OCI-LY1 (cell line): Measurements from ENCODE around the gene MAD1L1.
A peak's percentile ranks its signal among the peaks of the same experiment; 100 is the strongest.

Experiments
- H2AFZ ChIP-seq: fragments of 200-600 bp; sonication (generic), shearing (Covaris generic); 2 replicates; pipeline ENCODE4 v1.6.0; 2014; ENCODE audit warnings: antibody characterized with exemption, mild to moderate bottlenecking, low read length
- H3F3A ChIP-seq: fragments of 200-600 bp; sonication (generic), shearing (Covaris generic); 2 replicates; pipeline ENCODE4 v1.6.0; 2014; ENCODE audit warnings: mild to moderate bottlenecking, antibody characterized with exemption, low read length, moderate library complexity; ENCODE audit not compliant: insufficient read depth
- H3K27ac ChIP-seq: fragments of 200-600 bp; sonication (generic); 2 replicates; pipeline ENCODE4 v1.5.1; 2014; ENCODE audit warnings: low read length, mixed run types, mild to moderate bottlenecking, low read depth; ENCODE audit not compliant: poor library complexity, severe bottlenecking
- H3K27me3 ChIP-seq: fragments of 200-600 bp; sonication (generic); 2 replicates; pipeline ENCODE4 v1.6.0; 2014; ENCODE audit warnings: antibody characterized with exemption, mild to moderate bottlenecking, low read length, moderate library complexity; ENCODE audit not compliant: insufficient read depth
- H3K36me3 ChIP-seq: fragments of 200-600 bp; sonication (generic); 2 replicates; pipeline ENCODE4 v1.6.1; 2014; ENCODE audit warnings: mild to moderate bottlenecking, antibody characterized with exemption, low read length, moderate library complexity, mixed read lengths; ENCODE audit not compliant: insufficient read depth
- H3K4me1 ChIP-seq: fragments of 200-600 bp; sonication (generic); 2 replicates; pipeline ENCODE4 v1.5.1; 2014; ENCODE audit warnings: mild to moderate bottlenecking, low read length, moderate library complexity; ENCODE audit not compliant: insufficient read depth, severe bottlenecking
- H3K4me2 ChIP-seq: fragments of 200-600 bp; sonication (generic), shearing (Covaris generic); 2 replicates; pipeline ENCODE4 v1.6.1; 2014; ENCODE audit warnings: low read length
- H3K4me3 ChIP-seq: fragments of 200-600 bp; sonication (generic); 2 replicates; pipeline ENCODE4 v1.5.1; 2014; ENCODE audit warnings: low read length, low read depth, mild to moderate bottlenecking, mixed read lengths; ENCODE audit not compliant: poor library complexity, severe bottlenecking
- H3K79me2 ChIP-seq: fragments of 200-600 bp; shearing (Covaris generic); 2 replicates; pipeline ENCODE4 v1.6.1; 2016; ENCODE audit warnings: mixed run types, low read length, mixed read lengths; ENCODE audit not compliant: insufficient read depth
- H3K9ac ChIP-seq: fragments of 200-600 bp; sonication (generic), shearing (Covaris generic); 2 replicates; pipeline ENCODE4 v1.6.1; 2014; ENCODE audit warnings: mild to moderate bottlenecking, low read length, mixed read lengths
- H3K9me2 ChIP-seq: fragments of 200-600 bp; sonication (generic), shearing (Covaris generic); 2 replicates; pipeline ENCODE4 v1.6.1; 2014; ENCODE audit warnings: low read depth, mild to moderate bottlenecking, low read length, mixed read lengths
- H3K9me3 ChIP-seq: fragments of 200-600 bp; shearing (Covaris generic); 2 replicates; pipeline ENCODE4 v1.6.1; 2014; ENCODE audit warnings: low read length, mixed read lengths
- H4K20me1 ChIP-seq: fragments of 200-600 bp; sonication (generic), shearing (Covaris generic); 2 replicates; pipeline ENCODE4 v1.6.0; 2016; ENCODE audit warnings: mild to moderate bottlenecking, low read length; ENCODE audit not compliant: insufficient read depth
- EZH2 ChIP-seq: fragments of 200-600 bp; sonication (generic), shearing (Covaris generic); IDR thresholded peaks from 2 replicates; pipeline ENCODE4 v1.8.0; 2017; ENCODE audit warnings: borderline replicate concordance, mixed run types, mild to moderate bottlenecking, antibody characterized with exemption, low read length, moderate library complexity, mixed read lengths
- TF ChIP-seq, protein P1 (sequence below): fragments of 200-600 bp; sonication (generic), shearing (Covaris generic); IDR thresholded peaks from 2 replicates; pipeline ENCODE4 v1.5.1; 2017; ENCODE audit warnings: mild to moderate bottlenecking, antibody characterized with exemption, low read length, moderate library complexity, mixed read lengths

MAD1L1 gene

GRCh38 chr7:2033586-2034135, 199.1 kb downstream of the MAD1L1 start:
- peaks cover 34% of the 10 kb centered on the region for H3K36me3 ChIP-seq
- no peak overlapping the region for H2AFZ ChIP-seq
- H3K4me3 ChIP-seq, result no peak overlapping the region
- no peaks in the 10 kb centered on the region for H3K27me3 ChIP-seq
- peaks cover 52% of the 10 kb centered on the region for H3K4me1 ChIP-seq
- H4K20me1 ChIP-seq, result no peaks in the 10 kb centered on the region
- H3K9ac ChIP-seq, result no peak overlapping the region
- no peak overlapping the region for H3K4me2 ChIP-seq
- H3K9me2 ChIP-seq, result no peaks in the 10 kb centered on the region
- H3K27ac ChIP-seq, result no peak overlapping the region
- H3K9me3 ChIP-seq, result peaks cover 13% of the 10 kb centered on the region; the same call in 1 of the 2 replicates
- H3F3A ChIP-seq, result no peaks in the 10 kb centered on the region
- H3K79me2 ChIP-seq, result peaks cover 4% of the 10 kb centered on the region; the same call in 1 of the 2 replicates
- TF ChIP-seq, protein P1, sequence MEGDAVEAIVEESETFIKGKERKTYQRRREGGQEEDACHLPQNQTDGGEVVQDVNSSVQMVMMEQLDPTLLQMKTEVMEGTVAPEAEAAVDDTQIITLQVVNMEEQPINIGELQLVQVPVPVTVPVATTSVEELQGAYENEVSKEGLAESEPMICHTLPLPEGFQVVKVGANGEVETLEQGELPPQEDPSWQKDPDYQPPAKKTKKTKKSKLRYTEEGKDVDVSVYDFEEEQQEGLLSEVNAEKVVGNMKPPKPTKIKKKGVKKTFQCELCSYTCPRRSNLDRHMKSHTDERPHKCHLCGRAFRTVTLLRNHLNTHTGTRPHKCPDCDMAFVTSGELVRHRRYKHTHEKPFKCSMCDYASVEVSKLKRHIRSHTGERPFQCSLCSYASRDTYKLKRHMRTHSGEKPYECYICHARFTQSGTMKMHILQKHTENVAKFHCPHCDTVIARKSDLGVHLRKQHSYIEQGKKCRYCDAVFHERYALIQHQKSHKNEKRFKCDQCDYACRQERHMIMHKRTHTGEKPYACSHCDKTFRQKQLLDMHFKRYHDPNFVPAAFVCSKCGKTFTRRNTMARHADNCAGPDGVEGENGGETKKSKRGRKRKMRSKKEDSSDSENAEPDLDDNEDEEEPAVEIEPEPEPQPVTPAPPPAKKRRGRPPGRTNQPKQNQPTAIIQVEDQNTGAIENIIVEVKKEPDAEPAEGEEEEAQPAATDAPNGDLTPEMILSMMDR, result no peak
- TF ChIP-seq EZH2, result no peak

DNA sequence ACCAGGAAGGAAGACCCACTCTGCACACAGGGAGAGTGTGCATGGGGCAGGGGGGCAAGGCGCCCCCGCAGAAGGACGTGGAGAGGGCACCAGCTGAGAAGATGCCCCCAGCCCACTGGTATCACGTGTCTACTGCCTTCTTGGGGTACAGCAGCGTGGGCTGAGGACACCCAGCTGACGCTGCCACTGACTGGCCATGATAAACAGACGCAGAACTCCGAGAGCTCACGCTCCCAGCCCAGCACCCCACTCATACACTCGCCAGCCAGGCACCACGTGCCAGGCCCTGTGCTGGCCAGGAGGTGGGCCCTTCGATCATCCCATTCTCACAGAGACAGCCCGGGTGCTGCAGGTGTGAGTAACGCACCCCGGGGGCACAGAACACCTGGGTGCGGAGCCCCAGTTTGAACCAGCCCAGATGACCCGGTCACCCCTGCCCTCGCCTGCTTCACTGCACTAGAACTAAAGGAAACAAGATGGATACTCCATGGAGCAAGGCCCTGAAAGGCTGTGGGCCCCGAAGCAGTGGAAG, 199.8 kb downstream of the MAD1L1 start:
- no peak overlapping the region for H3K9ac ChIP-seq
- peaks cover 45% of the 10 kb centered on the region for H3K4me1 ChIP-seq
- H3K27ac ChIP-seq, result no peak overlapping the region

DNA sequence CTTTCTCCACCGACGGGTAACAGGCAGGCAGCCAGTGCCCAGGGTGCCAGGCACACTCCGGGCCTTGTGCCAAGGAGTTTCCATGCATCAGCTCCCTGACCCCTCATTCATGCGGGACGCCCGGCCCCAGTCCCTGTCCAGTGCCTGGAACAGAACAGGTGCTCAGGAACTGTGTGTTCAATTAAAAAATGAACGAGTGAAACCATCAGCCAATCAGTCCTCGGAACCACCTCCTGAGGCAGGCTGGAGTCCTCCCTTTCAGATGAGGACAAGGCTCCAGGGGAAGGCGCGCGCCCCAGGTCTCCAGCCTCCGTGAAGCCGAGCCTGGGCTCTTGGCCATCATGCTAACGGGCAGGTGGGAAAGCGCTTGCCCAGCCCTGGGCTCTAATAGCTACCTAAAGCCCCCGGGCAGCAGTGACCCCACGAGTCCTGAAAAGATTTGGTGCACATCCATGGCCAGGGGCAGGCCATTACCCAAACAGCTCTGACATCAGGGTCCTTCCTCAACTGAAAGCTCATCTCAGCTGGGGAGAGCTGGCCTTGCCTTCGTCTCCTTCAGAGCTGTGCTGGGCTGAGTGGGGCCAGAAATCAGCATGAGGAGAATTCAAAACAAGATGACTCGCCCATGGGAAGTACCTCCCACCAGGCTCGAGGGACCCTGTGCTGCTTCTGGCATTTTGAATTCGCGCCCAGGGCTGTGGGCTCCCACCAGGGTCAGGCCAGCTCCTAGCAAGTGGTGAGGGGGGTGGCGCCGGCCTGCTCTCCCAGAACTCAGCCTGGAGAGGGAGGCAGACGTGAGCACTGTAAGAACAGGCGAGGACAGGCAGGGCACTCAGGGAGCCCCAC, 200.5 kb downstream of the MAD1L1 start:
- H3K9me3 ChIP-seq, result peaks cover 21% of the 10 kb centered on the region; the same call in 1 of the 2 replicates
- H3K27me3 ChIP-seq, result no peaks in the 10 kb centered on the region
- peaks cover 37% of the 10 kb centered on the region for H3K36me3 ChIP-seq
- TF ChIP-seq, protein P1, result no peak
- TF ChIP-seq EZH2, result no peak
- peak overlapping the region; percentile 18; the same call in 1 of the 2 replicates for H3K9ac ChIP-seq
- peaks cover 9% of the 10 kb centered on the region for H3K79me2 ChIP-seq
- no peak overlapping the region for H2AFZ ChIP-seq
- no peaks in the 10 kb centered on the region for H3K9me2 ChIP-seq
- no peaks in the 10 kb centered on the region for H3F3A ChIP-seq
- no peak overlapping the region for H3K4me3 ChIP-seq
- no peaks in the 10 kb centered on the region for H4K20me1 ChIP-seq
- peak overlapping the region; percentile 28; the same call in 1 of the 2 replicates for H3K4me2 ChIP-seq
- H3K27ac ChIP-seq, result peak overlapping the region; percentile 57
- peaks cover 38% of the 10 kb centered on the region for H3K4me1 ChIP-seq

More for the DNA sequence above, 199.8 kb downstream of the MAD1L1 start:
- Histone ChIP-seq H3K27me3 (no peaks in the 10 kb centered on the region), H3K4me2 (no peak overlapping the region), H3K36me3 (peaks cover 34% of the 10 kb centered on the region), H3K79me2 (peaks cover 4% of the 10 kb centered on the region; the same call in 1 of the 2 replicates), H3F3A (no peaks in the 10 kb centered on the region), H3K4me3 (no peak overlapping the region), H3K9me2 (no peaks in the 10 kb centered on the region), H4K20me1 (no peaks in the 10 kb centered on the region), H3K9me3 (peaks cover 18% of the 10 kb centered on the region; the same call in 1 of the 2 replicates), H2AFZ (no peak overlapping the region)
- TF ChIP-seq, protein P1, result no peak
- TF ChIP-seq EZH2, result no peak
